GM10248 (cell line): Measurements from ENCODE around the gene TSPAN13.

Experiments used
- CTCF ChIA-PET: fragments of 300-600 bp; sonication (Branson Sonifier 250); formaldehyde crosslinking; extraction: SDS; loops from one replicate; lab custom pipeline; 2021; ENCODE audit warnings: antibody characterized with exemption; lab: Yijun Ruan, JAX
- POLR2A ChIA-PET: fragments of 350-650 bp; sonication (Branson Sonifier 250); formaldehyde crosslinking; extraction: SDS; loops from one replicate; lab custom pipeline; 2020; ENCODE audit warnings: antibody characterized with exemption; lab: Yijun Ruan, JAX
- DNase-seq: peaks from one replicate; pipeline ENCODE4 v3.0.0; 2012; ENCODE audit errors: extremely low spot score
- TF ChIP-seq, protein P1 (sequence below): IDR thresholded peaks from 2 replicates; pipeline ENCODE4 v1.5.1; 2012; ENCODE audit warnings: mild to moderate bottlenecking, low read depth; ENCODE audit errors: extremely low read depth, missing control alignments, control extremely low read depth

The TSPAN13 gene

DNA sequence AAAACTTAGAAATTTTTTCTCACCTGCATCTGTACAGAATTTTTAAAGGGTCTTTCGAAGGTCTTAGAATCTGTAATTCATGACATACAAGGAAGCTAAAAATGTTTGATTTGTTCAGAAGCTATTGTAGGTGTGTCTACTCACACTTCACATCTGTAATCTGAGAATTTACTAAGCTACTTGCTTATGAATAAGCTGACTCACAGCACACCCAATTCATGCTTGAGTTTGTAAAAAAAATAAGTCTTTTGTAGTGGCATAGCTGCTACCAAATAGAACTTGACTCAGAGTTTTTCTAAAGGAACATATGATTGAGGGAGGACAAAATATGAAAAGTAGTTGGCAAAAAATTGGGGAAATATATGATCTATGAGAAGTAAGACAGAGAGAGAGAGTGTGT is 64.0 kb downstream of the TSPAN13 start:
- TF ChIP-seq, protein P1, sequence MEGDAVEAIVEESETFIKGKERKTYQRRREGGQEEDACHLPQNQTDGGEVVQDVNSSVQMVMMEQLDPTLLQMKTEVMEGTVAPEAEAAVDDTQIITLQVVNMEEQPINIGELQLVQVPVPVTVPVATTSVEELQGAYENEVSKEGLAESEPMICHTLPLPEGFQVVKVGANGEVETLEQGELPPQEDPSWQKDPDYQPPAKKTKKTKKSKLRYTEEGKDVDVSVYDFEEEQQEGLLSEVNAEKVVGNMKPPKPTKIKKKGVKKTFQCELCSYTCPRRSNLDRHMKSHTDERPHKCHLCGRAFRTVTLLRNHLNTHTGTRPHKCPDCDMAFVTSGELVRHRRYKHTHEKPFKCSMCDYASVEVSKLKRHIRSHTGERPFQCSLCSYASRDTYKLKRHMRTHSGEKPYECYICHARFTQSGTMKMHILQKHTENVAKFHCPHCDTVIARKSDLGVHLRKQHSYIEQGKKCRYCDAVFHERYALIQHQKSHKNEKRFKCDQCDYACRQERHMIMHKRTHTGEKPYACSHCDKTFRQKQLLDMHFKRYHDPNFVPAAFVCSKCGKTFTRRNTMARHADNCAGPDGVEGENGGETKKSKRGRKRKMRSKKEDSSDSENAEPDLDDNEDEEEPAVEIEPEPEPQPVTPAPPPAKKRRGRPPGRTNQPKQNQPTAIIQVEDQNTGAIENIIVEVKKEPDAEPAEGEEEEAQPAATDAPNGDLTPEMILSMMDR = no peak
- DNase-seq = no peak
- POLR2A ChIA-PET = no interaction called here
- CTCF ChIA-PET = interaction anchor here (0.8 to 1.5 kb wide), 2 partner anchors 16 to 18 kb away, joined by 3 to 4 read pairs; no protein-coding TSS in a partner anchor

DNA sequence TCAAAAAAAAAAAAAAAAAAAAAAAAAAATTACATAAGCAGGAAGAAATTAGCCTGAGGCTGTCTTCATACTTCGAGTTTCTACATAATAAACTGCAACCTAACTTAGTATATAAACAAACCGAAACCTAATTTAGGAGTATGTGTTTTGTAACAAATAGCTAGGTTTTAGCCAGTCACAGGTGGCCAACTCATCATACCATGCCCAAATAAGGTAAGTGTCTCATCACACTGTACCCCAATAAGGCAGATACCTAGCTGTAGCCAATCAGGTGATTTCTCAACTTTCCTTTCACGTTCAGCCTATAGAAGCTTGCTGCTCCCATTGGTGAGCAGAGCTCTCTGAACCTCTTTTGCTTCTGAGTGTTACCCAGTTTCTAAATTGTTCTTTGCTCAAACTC is 65.2 kb downstream of the TSPAN13 start:
- CTCF ChIA-PET = interaction anchor here (1.2 to 1.5 kb wide), 3 partner anchors 11 to 20 kb away, joined by 3 to 6 read pairs (median 4); no protein-coding TSS in a partner anchor
- TF ChIP-seq, protein P1 = no peak
- no peak for DNase-seq
- POLR2A ChIA-PET = no interaction called here

DNA sequence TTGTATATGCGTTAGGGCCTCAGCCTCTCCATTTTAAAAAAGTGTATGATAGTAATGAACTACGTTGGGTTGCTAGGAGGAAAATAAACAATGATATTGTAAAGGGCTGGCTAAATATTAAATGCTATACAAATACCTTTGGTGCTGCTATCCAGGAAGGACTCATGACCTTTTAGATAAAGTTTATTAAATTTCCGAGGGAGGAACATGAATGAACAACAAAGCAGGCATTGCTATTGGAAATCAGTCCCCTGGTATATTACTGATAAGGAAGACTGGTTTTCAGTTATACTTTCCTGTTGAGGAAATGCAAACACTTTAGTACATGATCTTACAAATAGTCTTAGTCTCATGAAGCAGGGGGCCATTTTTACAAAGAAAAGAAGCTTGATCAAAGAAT is 68.5 kb downstream of the TSPAN13 start:
- TF ChIP-seq, protein P1 = no peak
- POLR2A ChIA-PET = no interaction called here
- DNase-seq = no peak
- CTCF ChIA-PET = no interaction called here

DNA sequence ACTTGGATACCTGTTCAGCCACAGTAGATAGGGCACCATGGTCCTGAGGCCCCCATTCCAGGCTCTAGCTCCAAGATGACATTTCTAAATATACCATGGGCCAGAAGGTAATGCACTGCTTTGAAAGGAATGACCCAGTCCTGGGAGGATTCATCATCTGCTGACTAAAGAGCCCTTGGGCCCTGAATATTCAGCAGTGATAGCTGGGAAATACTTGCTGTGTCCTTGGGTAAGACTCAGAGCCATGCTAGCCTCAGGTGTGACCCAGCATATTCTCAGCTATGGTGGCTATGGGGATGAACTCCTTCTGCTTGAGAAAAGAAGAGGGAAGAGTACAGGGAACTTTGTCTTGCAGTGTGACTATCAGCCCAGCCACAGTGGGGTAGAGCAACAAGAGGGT is 72.5 kb downstream of the TSPAN13 start:
- TF ChIP-seq, protein P1 = no peak
- ChIA-PET POLR2A (no interaction called here), CTCF (interaction anchor here (0.6 kb wide), 1 partner anchor 25 kb away, joined by 3 read pairs; no protein-coding TSS in a partner anchor)
- no peak for DNase-seq

DNA sequence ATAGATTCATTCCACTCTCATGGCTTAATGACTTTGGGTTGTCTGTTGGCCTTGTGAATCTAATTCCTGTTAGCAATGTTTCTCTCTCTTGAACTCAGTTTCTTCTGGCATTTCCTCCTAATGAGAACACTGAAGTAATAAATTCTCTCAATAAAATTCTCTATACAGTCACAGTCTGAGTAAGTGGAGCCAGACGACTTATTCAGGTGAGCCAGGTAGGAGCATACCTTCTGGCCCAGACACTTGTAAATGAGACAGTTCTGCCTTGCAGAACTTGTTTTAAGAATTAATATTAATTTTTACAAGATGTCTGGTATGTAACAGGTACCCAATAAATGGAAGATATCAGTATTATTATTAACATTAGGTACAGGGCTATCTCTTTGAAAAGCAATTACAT is 79.8 kb downstream of the TSPAN13 start:
- ChIA-PET CTCF (no interaction called here), POLR2A (no interaction called here)
- DNase-seq = no peak
- TF ChIP-seq, protein P1 = no peak
